NCI-H82 (cell line): ENCODE results near the gene KRTAP9-2.
"Not testable (repeated sequence)": the region's sequence is repeated elsewhere in the genome, so short reads cannot be mapped to it uniquely, and the experiment has no call there.

Experiments used
- DNase-seq: peaks from one replicate; lab custom pipeline; 2025; lab: John Stamatoyannopoulos, UW

KRTAP9-2 gene, protein sequence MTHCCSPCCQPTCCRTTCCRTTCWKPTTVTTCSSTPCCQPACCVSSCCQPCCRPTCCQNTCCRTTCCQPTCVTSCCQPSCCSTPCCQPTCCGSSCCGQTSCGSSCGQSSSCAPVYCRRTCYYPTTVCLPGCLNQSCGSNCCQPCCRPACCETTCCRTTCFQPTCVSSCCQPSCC

GRCh38 chr17:41226598-41227095, at the start of gene KRTAP9-2:
TSS of gene KRTAP9-2 (plus strand) at chr17:41226648. CDS start at chr17:41226655, 7 bp downstream.
- not testable (repeated sequence) for DNase-seq

DNA sequence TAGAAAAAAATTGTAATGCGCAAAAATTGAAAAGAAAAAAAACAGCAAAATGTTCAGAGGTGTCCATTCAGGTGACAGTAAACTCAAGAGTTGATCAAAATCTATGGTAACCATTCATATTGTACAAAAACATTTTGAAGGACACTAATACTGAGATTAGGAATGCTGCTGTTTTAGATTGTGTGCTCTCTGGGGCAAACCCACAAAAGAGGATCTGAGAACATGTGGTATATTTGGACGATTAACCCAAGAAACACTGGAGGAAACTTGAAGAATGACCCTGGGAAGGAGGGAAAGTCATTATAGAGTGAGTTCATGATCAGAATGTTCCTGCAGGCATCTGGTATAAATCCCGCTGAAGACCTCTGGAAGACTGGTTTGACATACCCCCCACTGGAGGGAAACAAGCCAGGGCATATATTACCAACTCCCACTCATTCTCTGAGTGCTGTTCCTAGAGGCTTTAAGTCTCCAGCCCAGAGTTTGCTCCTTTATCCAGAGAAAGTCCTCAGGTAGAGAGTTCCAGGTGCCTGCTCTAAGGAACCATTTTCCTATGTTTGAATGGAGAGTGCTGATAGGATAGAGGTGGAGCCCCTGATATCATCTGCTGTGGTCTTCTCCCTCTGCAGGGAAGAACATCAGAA, 49.6 kb upstream of the KRTAP9-2 start:
- DNase-seq, result no peak

- DNase-seq, result no peak
These were observed 48.6 kb upstream of the KRTAP9-2 start, which contains the start of gene KRTAP4-2 for GRCh38 chr17:41177727-41178271. TSS of gene KRTAP4-2 (minus strand) at chr17:41178221. CDS start at chr17:41178164, 57 bp downstream.

DNA sequence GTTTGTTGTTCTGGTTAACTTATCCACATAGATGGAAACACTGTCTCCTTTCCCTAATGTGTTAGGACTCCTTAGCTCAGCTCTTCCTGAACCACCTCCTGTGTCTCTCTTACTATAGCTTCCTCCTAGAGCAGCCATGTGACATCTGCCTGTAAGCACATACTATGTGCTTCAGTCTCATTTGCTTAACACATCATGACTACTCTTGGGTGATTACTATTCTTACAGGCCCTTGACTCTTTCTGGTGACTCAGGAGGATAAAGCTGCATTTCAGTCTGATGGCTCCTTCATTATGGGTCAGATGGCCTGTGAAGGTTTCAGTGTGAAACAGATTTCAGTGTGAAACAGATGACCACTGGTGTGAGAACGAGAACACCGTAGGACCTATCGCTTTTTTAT, 48.1 kb upstream of the KRTAP9-2 start:
- no peak for DNase-seq

- DNase-seq, result no peak
These were observed 47.4 kb upstream of the KRTAP9-2 start for GRCh38 chr17:41178843-41179616.

- no peak for DNase-seq
These were observed 41.9 kb upstream of the KRTAP9-2 start, which contains the start of gene KRTAP4-1 for GRCh38 chr17:41184480-41184961. TSS of gene KRTAP4-1 (minus strand) at chr17:41184911. CDS start at chr17:41184854, 57 bp downstream.

DNA sequence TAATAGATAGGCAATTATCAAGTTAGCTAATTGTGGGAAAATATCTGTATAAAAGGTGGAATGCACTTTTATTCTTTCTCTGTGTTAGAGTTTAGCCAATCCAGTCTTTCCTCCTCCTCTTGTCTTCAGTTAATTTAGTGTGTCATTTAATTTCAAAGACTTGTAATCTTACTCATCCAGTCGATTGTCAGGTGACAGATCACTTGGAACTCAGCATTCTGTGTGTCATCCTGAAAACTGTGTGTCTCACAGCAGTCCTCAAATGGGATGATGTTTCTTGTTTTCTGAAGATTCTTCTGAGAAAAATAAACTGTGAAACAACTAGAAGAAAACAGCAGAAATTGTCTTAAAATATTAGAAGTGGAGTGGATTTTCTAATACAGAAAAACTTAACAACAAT, 41.4 kb upstream of the KRTAP9-2 start:
- no peak for DNase-seq

- no peak for DNase-seq
These were observed 39.6 kb upstream of the KRTAP9-2 start for GRCh38 chr17:41186872-41187271.

GRCh38 chr17:41189837-41190318, 36.6 kb upstream of the KRTAP9-2 start, which contains the start of gene KRTAP9-1:
TSS of gene KRTAP9-1 (plus strand) at chr17:41189887. CDS start at chr17:41189887, 0 bp downstream.
- DNase-seq, result not testable (repeated sequence)

DNA sequence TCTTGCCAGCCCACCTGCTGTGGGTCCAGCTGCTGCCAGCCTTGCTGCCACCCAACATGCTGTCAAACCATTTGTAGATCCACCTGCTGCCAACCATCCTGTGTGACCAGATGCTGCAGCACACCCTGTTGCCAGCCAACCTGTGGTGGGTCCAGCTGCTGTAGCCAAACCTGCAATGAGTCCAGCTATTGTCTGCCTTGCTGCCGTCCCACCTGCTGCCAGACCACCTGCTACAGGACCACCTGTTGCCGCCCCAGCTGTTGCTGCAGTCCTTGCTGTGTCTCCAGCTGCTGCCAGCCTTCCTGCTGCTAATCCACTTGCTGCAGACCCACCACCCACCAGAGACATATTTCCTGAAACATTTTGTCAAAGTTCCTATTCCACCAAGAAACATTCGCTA, 36.1 kb upstream of the KRTAP9-2 start:
- DNase-seq, result no peak

GRCh38 chr17:41196068-41196467, 30.4 kb upstream of the KRTAP9-2 start:
- no peak for DNase-seq

- DNase-seq, result no peak
These were observed 26.9 kb upstream of the KRTAP9-2 start for GRCh38 chr17:41199421-41200078.

GRCh38 chr17:41211845-41212466, 14.5 kb upstream of the KRTAP9-2 start:
- DNase-seq, result no peak

- DNase-seq, result no peak
These were observed 13.8 kb upstream of the KRTAP9-2 start for GRCh38 chr17:41212524-41213169.

- DNase-seq, result no peak
These were observed 10.8 kb upstream of the KRTAP9-2 start for GRCh38 chr17:41215681-41216080.

DNA sequence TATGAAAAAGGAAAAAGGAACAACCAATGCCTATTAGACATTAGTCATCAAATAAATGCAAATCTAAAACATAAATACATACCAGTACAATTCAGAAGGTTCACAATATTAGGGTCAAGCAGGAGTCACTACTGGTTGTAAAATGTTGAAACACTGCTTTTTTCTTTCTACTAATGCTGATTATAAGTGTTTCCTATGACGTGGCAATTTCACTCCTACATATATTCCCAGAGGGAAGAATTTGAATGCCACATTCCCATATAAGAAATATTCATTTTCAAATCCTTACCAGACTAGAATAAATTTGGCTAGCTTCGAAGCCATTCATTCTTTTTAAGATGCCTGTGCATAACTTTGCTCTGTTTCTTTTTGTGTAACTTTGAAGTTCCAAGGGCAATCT, 2.6 kb upstream of the KRTAP9-2 start:
- no peak for DNase-seq

DNA sequence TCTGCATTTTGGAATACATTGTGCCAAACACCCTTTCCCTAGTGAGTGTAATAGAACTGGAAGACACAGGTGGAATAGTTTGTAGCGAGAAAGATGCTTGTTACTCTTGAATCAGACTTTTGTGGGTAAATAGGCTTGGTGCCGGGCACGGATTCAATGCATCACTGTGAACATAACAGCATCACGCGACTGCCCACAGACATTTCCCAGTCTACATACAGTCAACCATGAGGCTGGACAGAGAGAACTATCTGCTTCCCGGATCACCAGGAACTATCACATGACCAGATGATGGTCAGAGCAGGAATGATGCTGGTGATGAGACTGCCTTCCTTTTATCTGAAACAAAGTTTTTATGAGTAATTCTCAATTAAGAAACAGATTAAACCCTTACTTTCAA, 397 bp upstream of the KRTAP9-2 start:
- no peak for DNase-seq

DNA sequence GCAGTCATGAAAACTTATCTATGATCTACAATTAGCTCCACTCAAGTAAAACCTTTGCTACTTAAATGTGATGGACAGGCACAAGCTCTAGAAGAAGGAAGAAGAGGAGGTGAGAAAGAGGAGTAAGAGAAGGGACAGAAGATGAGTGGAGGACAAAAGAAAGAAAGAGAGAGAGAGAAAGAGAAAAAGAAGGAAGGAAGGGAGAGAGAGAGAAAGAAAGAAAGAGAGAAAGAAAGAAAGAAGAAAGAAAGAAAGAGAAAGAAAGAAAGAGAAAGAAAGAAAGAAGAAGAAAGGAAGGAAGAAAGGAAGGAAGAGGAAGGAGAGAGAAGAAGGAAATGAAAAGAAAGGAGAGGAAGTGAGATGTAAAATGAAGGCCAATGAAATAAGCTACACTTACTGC, 3.6 kb downstream of the KRTAP9-2 start:
- no peak for DNase-seq

DNA sequence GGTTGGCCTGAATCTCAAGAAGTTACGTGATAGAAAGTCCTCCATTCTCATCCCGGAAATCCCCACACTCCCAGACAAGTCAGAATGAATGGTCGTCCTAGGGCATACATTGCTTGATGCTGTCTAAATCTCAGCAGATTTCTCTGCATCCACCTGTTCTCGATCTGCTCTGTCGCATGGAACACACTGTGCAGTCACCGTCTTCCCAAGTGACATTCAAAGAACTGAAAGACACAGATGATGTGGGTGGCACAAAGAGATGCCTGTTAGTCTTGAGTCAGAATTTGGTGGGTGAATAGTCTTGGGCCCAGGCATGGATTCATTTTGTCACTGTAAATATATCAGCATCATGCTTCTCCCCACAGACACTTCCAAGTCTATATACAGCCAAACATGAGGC, 5.3 kb downstream of the KRTAP9-2 start:
- DNase-seq, result no peak

- not testable (repeated sequence) for DNase-seq
These were observed 6.1 kb downstream of the KRTAP9-2 start, which contains the start of gene KRTAP9-3 for GRCh38 chr17:41232399-41233105. TSS of gene KRTAP9-3 (plus strand) at chr17:41232449. CDS start at chr17:41232502, 53 bp downstream.
